SK-N-DZ (cell line): ENCODE data around the gene CNTN1.
A peak's percentile ranks its signal among the peaks of the same experiment; 100 is the strongest.

Experiments
- DNase-seq: peaks from one replicate; pipeline ENCODE4 v3.0.0-alpha.2; 2015; ENCODE audit warnings: low spot score

The CNTN1 gene

GRCh38 chr12:40697566-40698259 lies 5.5 kb downstream of the CNTN1 start:
- DNase-seq = peak; percentile 61

GRCh38 chr12:40701756-40702155 lies 9.5 kb downstream of the CNTN1 start:
- DNase-seq = no peak

- no peak for DNase-seq
Observed at GRCh38 chr12:40711121-40711520, 18.9 kb downstream of the CNTN1 start.

- no peak for DNase-seq
Observed at GRCh38 chr12:40714636-40715035, 22.4 kb downstream of the CNTN1 start.

- DNase-seq = no peak
Observed at GRCh38 chr12:40716037-40716436, 23.8 kb downstream of the CNTN1 start.

GRCh38 chr12:40717576-40717975 lies 25.3 kb downstream of the CNTN1 start:
- DNase-seq = no peak

- no peak for DNase-seq
Observed at GRCh38 chr12:40718878-40719372, 26.7 kb downstream of the CNTN1 start.

- DNase-seq = peak; percentile 42
Observed at GRCh38 chr12:40723001-40723400, 30.8 kb downstream of the CNTN1 start.

- no peak for DNase-seq
Observed at GRCh38 chr12:40726366-40726765, 34.1 kb downstream of the CNTN1 start.

- peak; percentile 46 for DNase-seq
Observed at GRCh38 chr12:40727774-40728483, 35.7 kb downstream of the CNTN1 start.

- no peak for DNase-seq
Observed at GRCh38 chr12:40730281-40730680, 38.0 kb downstream of the CNTN1 start.

GRCh38 chr12:40733871-40734270 lies 41.6 kb downstream of the CNTN1 start:
- peak; percentile 98 for DNase-seq

- DNase-seq = no peak
Observed at GRCh38 chr12:40734276-40734675, 42.0 kb downstream of the CNTN1 start.

- peak; percentile 97 for DNase-seq
Observed at GRCh38 chr12:40735551-40736230, 43.5 kb downstream of the CNTN1 start.

GRCh38 chr12:40737416-40737815 lies 45.2 kb downstream of the CNTN1 start:
- peak; percentile 40 for DNase-seq

- DNase-seq = no peak
Observed at GRCh38 chr12:40738856-40739255, 46.6 kb downstream of the CNTN1 start.

GRCh38 chr12:40742041-40742440 lies 49.8 kb downstream of the CNTN1 start:
- no peak for DNase-seq

- DNase-seq = peak; percentile 49
Observed at GRCh38 chr12:40745386-40745785, 53.1 kb downstream of the CNTN1 start.

GRCh38 chr12:40749863-40750262 lies 57.6 kb downstream of the CNTN1 start:
- no peak for DNase-seq

- no peak for DNase-seq
Observed at GRCh38 chr12:40752011-40752410, 59.8 kb downstream of the CNTN1 start.

- peak; percentile 94 for DNase-seq
Observed at GRCh38 chr12:40760821-40761220, 68.6 kb downstream of the CNTN1 start.

GRCh38 chr12:40762072-40762471 lies 69.8 kb downstream of the CNTN1 start:
- peak; percentile 45 for DNase-seq
